Stimulated activated CD4-positive, alpha-beta T cell treated with anti-CD3 and anti-CD28 coated beads, Interleukin-4, amount 100 ng/mL, for 4 hours (primary cell): ENCODE data around the gene SHROOM4.

Experiments
- DNase-seq, 2 experiments: peaks; one replicate each; pipeline ENCODE4 v3.0.0-alpha.2; 2020

The SHROOM4 gene

DNA sequence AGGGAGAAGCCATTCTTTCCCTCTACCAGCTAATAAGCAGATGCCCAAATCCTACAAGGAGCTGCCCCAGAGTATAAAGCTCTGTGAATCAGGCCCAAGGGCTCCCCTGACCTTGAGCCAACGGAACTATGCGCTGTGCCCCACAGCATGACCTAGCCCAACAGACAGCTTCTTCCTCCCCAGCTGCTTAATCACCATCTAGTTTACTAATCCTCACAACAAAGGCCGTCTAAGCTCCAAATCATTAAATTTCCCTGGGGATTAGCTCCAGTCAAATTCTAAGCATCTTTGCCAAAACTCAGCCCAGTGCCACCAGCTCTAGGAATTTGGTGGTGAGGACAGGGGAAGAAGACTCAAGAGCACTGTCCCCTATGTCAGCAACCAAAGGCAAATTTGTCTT, 113.1 kb downstream of the SHROOM4 start:
- no peak for DNase-seq

DNA sequence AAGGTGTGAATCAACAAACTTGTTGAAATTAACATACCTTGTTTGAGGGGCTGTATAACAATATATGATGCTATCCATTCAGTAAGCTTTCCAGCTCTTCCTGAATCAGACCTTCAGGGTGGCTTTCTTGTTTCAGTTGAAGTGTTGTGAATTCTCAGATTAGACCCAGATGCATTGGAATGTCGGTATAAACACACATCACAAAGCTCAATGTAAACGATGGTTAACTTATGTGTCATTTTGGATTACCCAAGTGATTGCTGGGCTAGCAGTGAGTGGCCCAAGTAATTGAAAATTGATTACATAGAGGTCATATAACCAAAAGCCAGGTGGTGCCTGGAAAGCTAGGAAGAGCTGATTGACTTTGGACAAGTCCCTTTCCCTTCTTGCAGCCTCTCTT, 115.0 kb downstream of the SHROOM4 start:
- DNase-seq = no peak

- DNase-seq = no peak
Measured at GRCh38 chrX:50697691-50698090, 116.3 kb downstream of the SHROOM4 start.

DNA sequence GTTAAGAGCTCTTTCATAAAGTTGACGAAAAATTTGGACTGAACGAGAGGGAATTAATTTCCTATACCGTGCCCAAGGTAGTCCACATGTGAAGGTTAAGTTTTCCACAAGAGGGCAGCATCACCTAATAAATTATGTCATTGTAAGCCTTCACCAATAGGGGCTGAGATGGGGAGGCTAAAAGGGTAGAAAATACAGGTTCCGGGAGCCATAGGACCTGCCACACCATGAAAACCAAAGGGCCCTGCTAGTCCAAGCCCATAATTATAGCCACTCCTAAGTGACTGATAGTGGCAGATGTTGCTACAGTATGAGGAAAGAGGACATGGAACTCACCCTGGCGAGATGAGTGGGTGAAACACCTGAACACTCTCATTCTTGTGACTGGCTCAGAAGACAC, 122.2 kb downstream of the SHROOM4 start:
- DNase-seq = no peak

DNA sequence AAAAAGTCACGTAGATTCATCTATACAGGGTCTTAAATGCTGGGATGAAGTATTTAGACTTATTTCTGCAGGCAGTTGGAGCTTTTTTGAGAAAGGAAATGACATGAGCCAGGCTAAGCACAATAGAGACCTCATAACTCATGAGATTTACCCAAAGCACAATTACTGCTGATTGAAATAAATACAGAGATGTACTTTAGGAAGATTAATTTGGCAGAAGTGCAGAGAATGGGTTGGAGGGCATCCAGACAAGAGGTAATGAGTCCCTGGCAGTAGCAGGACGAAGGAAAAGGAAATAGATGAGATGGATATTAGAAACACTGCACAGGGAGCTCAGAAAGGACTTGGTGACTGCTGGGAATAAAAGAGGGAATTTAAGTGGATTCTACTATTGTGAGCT, 129.1 kb downstream of the SHROOM4 start:
- no peak for DNase-seq

- no peak for DNase-seq
Measured at GRCh38 chrX:50680990-50681389, 133.0 kb downstream of the SHROOM4 start.

DNA sequence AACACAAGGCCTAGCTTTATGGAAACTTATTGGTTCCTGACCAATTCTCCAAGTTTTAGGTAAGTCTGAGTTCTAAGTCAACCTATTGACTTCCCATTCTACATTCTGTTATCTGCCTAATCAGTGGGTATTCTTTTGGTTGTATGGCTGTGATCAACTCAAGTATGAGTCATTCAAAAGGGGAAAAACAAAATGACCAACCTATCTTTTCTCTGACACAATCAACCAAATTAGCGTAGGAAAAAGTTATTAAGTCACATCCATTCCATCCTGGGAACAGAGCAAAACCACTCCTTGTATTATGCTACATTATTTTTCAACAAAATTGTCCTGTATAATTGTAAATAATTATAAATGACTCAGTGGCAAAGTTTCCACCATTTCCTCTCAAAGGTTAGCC, 136.2 kb downstream of the SHROOM4 start:
- DNase-seq = no peak

DNA sequence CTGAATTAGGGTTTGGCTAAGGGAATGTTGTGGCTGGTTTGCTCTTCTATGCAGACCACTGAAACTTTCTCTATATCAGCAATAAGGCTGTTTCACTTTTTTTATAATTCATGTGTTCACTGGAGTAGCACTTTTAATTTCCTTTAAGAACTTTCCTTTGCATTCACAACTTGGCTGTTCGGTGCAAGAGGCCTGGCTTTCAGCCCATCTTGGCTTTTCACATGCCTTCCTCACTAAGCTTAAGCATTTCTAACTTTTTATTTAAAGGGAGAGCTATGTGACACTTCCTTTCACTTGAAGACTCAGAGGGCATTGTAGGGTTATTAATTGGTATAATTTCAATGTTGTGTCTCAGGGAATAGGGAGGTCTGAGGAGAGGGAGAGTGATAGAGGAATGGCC, 142.3 kb downstream of the SHROOM4 start:
- DNase-seq = no peak

- no peak for DNase-seq
Measured at GRCh38 chrX:50668860-50669259, 145.1 kb downstream of the SHROOM4 start.

GRCh38 chrX:50648156-50648555, 165.8 kb downstream of the SHROOM4 start:
- DNase-seq = no peak

GRCh38 chrX:50644496-50644895, 169.5 kb downstream of the SHROOM4 start:
- DNase-seq = no peak

GRCh38 chrX:50643525-50644137, 170.4 kb downstream of the SHROOM4 start:
- DNase-seq = no peak

GRCh38 chrX:50638123-50638522, 175.9 kb downstream of the SHROOM4 start:
- DNase-seq = no peak

- DNase-seq = no peak
Measured at GRCh38 chrX:50635817-50636365, 178.1 kb downstream of the SHROOM4 start.

DNA sequence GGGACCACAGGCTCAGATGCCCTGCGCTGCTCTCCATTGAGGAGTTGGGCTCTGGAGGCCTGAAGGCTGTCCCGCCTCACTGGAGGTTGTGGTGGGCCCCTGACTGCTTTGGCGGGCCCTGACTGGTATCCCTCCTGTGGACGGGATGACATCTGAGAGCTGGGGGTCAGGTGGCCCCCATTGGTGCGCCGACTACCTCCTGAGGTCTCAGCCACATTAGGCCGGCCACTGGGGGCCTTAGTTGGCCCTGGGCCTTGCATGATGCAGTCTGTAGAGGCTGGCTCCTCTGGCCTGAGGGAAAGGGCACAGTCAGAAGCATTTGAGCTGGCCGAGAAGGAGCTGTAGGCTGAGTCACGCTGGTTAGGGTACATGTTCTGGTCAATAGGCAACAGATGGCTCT, 178.8 kb downstream of the SHROOM4 start:
- DNase-seq = no peak

- no peak for DNase-seq
Measured at GRCh38 chrX:50629774-50630173, 184.2 kb downstream of the SHROOM4 start.

GRCh38 chrX:50627696-50628095, 186.3 kb downstream of the SHROOM4 start:
- DNase-seq = no peak

- DNase-seq = no peak
Measured at GRCh38 chrX:50626432-50626831, 187.6 kb downstream of the SHROOM4 start.

- no peak for DNase-seq
Measured at GRCh38 chrX:50622751-50623150, 191.2 kb downstream of the SHROOM4 start.

DNA sequence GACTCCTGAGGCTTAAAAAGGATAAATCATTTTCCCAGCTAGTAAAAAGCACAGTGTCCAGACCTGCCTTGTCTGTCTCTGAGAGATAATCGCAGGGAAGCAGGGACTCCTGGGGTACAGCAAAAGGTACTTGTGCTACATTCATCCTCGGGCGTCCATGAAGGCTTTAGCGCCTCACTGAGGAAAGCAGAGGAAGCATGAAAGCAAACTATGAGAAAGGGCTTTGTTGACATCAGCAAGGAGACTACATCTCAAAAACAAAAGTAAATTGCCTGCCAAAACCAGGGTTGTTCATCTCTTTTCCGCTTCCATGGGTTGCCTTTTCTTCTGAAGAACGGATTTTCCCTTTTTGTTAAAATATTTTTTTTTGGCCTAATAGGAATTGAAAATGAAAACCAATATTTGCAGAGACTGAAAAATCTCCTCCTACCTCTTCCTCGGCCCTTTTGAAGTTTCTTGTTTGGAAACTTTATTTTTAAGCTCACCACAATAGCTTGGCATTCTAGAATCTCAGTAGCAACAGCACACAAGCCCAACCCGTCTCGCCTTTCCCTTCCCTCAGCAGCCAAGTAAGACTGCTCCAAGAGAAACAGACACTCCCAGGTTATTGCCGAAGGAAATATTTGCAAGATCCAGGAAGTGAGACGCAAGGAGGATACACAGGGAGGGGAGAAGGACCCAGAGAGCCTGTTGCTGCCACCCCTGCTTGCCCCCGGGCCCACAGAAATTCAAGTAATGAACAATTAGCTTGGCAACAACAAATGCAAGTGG, 195.0 kb downstream of the SHROOM4 start:
- no peak for DNase-seq

GRCh38 chrX:50617183-50617582, 196.8 kb downstream of the SHROOM4 start:
- no peak for DNase-seq

- no peak for DNase-seq
Measured at GRCh38 chrX:50615570-50616158, 198.3 kb downstream of the SHROOM4 start.

- no peak for DNase-seq
Measured at GRCh38 chrX:50614460-50614859, 199.5 kb downstream of the SHROOM4 start.

DNA sequence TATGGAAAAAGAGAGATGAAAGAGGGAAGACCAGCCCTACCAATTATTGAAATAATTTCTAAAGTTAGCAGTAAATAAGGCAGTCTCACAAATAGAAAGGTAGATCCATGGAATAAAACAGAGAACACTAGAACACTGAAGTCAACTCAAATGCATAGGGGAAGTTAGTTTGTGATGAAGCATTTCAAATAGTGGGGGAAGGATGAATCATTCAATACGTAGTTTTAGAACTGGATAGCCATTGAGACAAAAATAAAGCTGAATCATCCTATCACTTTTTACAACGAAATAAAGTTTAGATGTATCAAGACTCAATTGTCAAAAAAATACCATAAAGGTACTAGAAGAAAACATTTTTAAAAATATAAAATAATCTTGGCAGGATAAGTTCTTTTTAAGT, 200.1 kb downstream of the SHROOM4 start:
- DNase-seq = no peak
